ENCODE data around the gene CD7. TPM values are rescaled to one million over a fixed set of nuclear protein-coding genes. Genes with fewer than 3 reads are reported as not detected.

The CD7 gene
- total RNA-seq, 1 experiment from 2014 or later, result not detected

GRCh38 chr17:82296511-82297279 is 20.7 kb downstream of the CD7 start:
- peaks cover 52% of the 10 kb centered on the region for H3K36me3 Mint-ChIP-seq (ENCODE audit: insufficient read depth, unreplicated experiment)
- H3K4me3 Mint-ChIP-seq (ENCODE audit: low read depth, unreplicated experiment), result peak overlapping the region; percentile 74
- H3K4me1 Mint-ChIP-seq (ENCODE audit: low read depth, unreplicated experiment), result peaks cover 63% of the 10 kb centered on the region
- no peaks in the 10 kb centered on the region for H3K9me3 Mint-ChIP-seq (ENCODE audit: low read depth, unreplicated experiment)
- DNase-seq, result no peak
- intact Hi-C loops (cut with micrococcal nuclease; ENCODE audit: unreplicated experiment), result loop anchor here (5.0 to 10.0 kb wide), 2 partner anchors 41 to 52 kb away; no protein-coding TSS in a partner anchor
- CTCF ChIA-PET, result interaction anchor here (0.7 to 1.9 kb wide), 3 partner anchors 15 to 91 kb away, joined by 3 to 7 read pairs (median 5); no protein-coding TSS in a partner anchor
- no peaks in the 10 kb centered on the region for H3K27me3 Mint-ChIP-seq (ENCODE audit: unreplicated experiment)
- no TSS peak for BruUV-seq (replicated peaks)
- no peak for TF ChIP-seq CTCF (IDR thresholded peaks at IDR 0.05; ENCODE audit: unreplicated experiment)
- peak overlapping the region; percentile 85 for H3K27ac Mint-ChIP-seq (ENCODE audit: unreplicated experiment)

- no peak overlapping the region for H3K27ac Mint-ChIP-seq (ENCODE audit: unreplicated experiment)
- DNase-seq, result no peak
- intact Hi-C loops (cut with micrococcal nuclease; ENCODE audit: unreplicated experiment), result loop anchor here (5.0 to 10.0 kb wide), 2 partner anchors 42 to 51 kb away; no protein-coding TSS in a partner anchor
- CTCF ChIA-PET, result no interaction called here
- no peak for TF ChIP-seq CTCF (IDR thresholded peaks at IDR 0.05; ENCODE audit: unreplicated experiment)
- peaks cover 58% of the 10 kb centered on the region for H3K36me3 Mint-ChIP-seq (ENCODE audit: insufficient read depth, unreplicated experiment)
- H3K4me1 Mint-ChIP-seq (ENCODE audit: low read depth, unreplicated experiment), result peaks cover 57% of the 10 kb centered on the region
- H3K27me3 Mint-ChIP-seq (ENCODE audit: unreplicated experiment), result no peaks in the 10 kb centered on the region
- BruUV-seq (replicated peaks), result no TSS peak
- no peaks in the 10 kb centered on the region for H3K9me3 Mint-ChIP-seq (ENCODE audit: low read depth, unreplicated experiment)
- peak overlapping the region; percentile 0 for H3K4me3 Mint-ChIP-seq (ENCODE audit: low read depth, unreplicated experiment)
Observed at GRCh38 chr17:82295472-82295814, 22.0 kb downstream of the CD7 start.

GRCh38 chr17:82294064-82294773 is 23.2 kb downstream of the CD7 start:
- H3K9me3 Mint-ChIP-seq (ENCODE audit: low read depth, unreplicated experiment), result no peaks in the 10 kb centered on the region
- intact Hi-C loops (cut with micrococcal nuclease; ENCODE audit: unreplicated experiment), result loop anchor here (10.0 kb wide), 1 partner anchor 49 kb away; no protein-coding TSS in a partner anchor
- H3K27ac Mint-ChIP-seq (ENCODE audit: unreplicated experiment), result peak overlapping the region; percentile 16
- H3K27me3 Mint-ChIP-seq (ENCODE audit: unreplicated experiment), result no peaks in the 10 kb centered on the region
- peaks cover 52% of the 10 kb centered on the region for H3K36me3 Mint-ChIP-seq (ENCODE audit: insufficient read depth, unreplicated experiment)
- no peak for TF ChIP-seq CTCF (IDR thresholded peaks at IDR 0.05; ENCODE audit: unreplicated experiment)
- no peak for DNase-seq
- CTCF ChIA-PET, result no interaction called here
- H3K4me3 Mint-ChIP-seq (ENCODE audit: low read depth, unreplicated experiment), result peak overlapping the region; percentile 10
- BruUV-seq (replicated peaks), result TSS peak; percentile 81
- peaks cover 45% of the 10 kb centered on the region for H3K4me1 Mint-ChIP-seq (ENCODE audit: low read depth, unreplicated experiment)

- Mint-ChIP-seq H3K27ac (ENCODE audit: unreplicated experiment) (peak overlapping the region; percentile 75), H3K9me3 (ENCODE audit: low read depth, unreplicated experiment) (no peaks in the 10 kb centered on the region), H3K27me3 (ENCODE audit: unreplicated experiment) (no peaks in the 10 kb centered on the region), H3K4me3 (ENCODE audit: low read depth, unreplicated experiment) (peak overlapping the region; percentile 70), H3K4me1 (ENCODE audit: low read depth, unreplicated experiment) (peaks cover 40% of the 10 kb centered on the region), H3K36me3 (ENCODE audit: insufficient read depth, unreplicated experiment) (peaks cover 50% of the 10 kb centered on the region)
- intact Hi-C loops (cut with micrococcal nuclease; ENCODE audit: unreplicated experiment), result loop anchor here (10.0 kb wide), 1 partner anchor 48 kb away; no protein-coding TSS in a partner anchor
- peak; percentile 95 for DNase-seq
- TSS peak; percentile 73 for BruUV-seq (replicated peaks)
- TF ChIP-seq CTCF (IDR thresholded peaks at IDR 0.05; ENCODE audit: unreplicated experiment), result no peak
- CTCF ChIA-PET, result interaction anchor here (0.6 to 1.0 kb wide), 4 partner anchors 9 to 46 kb away, joined by 3 to 5 read pairs (median 3); partner anchors contain the start of gene SECTM1
Observed at GRCh38 chr17:82292251-82293154, 24.9 kb downstream of the CD7 start.

Data from Calu3 (cell line).